Measurements from ENCODE around the gene MCM10.

MCM10 gene

GRCh38 chr10:13247784-13248183 lies 86.4 kb downstream of the MCM10 start:
- no peak for DNase-seq (ENCODE audit: low read depth, low spot score)
- H3K27ac ChIP-seq, result no peak overlapping the region

DNA sequence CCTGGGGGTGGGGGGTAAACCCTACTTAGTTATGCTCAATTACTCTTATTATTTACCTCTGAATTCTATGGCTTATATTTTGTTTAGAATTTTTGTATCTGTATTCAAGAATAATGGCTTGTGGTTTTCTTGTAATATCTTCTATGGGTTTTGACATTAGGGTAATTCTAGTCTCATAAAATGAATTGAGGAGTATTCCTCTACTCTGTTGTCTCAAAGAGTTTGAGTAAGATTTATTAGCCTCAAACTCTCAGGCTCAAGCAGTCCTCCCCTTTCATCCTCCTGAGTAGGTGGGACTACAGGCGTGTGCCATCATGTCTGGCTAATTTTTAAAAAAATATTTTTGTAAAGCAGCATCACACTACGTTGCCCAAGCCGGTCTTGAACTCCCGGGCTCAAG lies 92.4 kb downstream of the MCM10 start:
- no peak for DNase-seq (ENCODE audit: low read depth, low spot score)
- no peak overlapping the region for H3K27ac ChIP-seq

DNA sequence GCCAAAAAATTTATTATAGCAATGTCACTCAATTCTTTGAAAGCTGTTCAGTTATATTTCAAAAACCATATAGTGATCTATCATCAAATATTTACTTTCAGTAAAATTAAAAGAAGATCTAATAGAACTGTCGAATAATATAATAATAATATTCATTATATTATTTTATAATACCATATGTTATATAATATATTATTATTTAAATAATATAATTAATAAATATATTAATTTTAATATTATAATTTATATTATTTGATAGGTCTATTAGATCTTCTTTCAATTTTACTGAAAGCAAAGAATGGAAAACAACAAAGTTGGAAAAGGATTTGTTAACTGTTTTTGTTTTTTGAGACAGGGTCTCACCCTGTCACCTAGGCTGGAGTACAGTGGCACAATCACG lies 95.3 kb downstream of the MCM10 start:
- no peak overlapping the region for H3K27ac ChIP-seq
- DNase-seq (ENCODE audit: low read depth, low spot score), result no peak

DNA sequence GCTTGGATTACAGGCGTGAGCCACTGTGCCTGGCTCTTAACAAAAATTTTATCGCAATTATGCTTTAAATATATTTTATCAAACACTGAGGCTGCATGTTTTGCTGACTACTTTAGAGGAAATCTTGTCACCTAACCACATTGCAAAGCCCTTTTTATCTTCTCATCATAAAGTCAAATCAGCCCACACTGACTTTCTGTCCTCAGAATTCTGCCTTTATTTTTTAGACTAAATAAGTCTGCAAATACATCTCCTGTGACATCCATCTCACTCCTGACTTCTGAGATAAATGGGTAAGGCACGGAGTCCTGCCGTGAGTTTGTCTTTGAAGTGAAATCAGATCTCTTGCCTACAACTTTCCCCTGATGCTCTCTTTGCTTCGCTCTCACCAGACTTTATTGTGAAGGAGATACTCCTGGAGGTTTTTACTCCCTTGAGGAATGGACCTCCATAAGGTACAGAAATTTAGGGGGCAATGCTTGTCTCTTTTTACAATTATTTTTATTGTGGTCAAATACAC lies 96.3 kb downstream of the MCM10 start:
- H3K27ac ChIP-seq, result no peak overlapping the region
- DNase-seq (ENCODE audit: low read depth, low spot score), result no peak
